Endothelial cell (in vitro differentiated cells): Measurements from ENCODE around the gene DGKB. TPM values are rescaled to one million over a fixed set of nuclear protein-coding genes. Genes with fewer than 3 reads are reported as not detected.

Source experiments
- DNase-seq: peaks from one replicate; pipeline ENCODE4 v3.0.0; 2021; ENCODE audit warnings: low spot score
- H3K27ac Mint-ChIP-seq: one replicate; pipeline ENCODE4 v1.8.0; 2021; ENCODE audit warnings: mixed read lengths, inconsistent platforms; ENCODE audit not compliant: unreplicated experiment
- H3K27me3 Mint-ChIP-seq: one replicate; pipeline ENCODE4 v1.8.0; 2021; ENCODE audit warnings: mild to moderate bottlenecking, moderate library complexity, mixed read lengths, inconsistent platforms; ENCODE audit not compliant: unreplicated experiment
- H3K36me3 Mint-ChIP-seq: one replicate; pipeline ENCODE4 v1.8.0; 2021; ENCODE audit warnings: mild to moderate bottlenecking, low read depth, mixed read lengths, inconsistent platforms; ENCODE audit not compliant: unreplicated experiment
- H3K4me1 Mint-ChIP-seq: one replicate; pipeline ENCODE4 v1.8.0; 2021; ENCODE audit warnings: mild to moderate bottlenecking, mixed read lengths, inconsistent platforms; ENCODE audit not compliant: unreplicated experiment
- H3K4me3 Mint-ChIP-seq: one replicate; pipeline ENCODE4 v1.8.0; 2021; ENCODE audit warnings: mild to moderate bottlenecking, mixed read lengths, inconsistent platforms; ENCODE audit not compliant: unreplicated experiment
- H3K9me3 Mint-ChIP-seq: one replicate; pipeline ENCODE4 v1.8.0; 2021; ENCODE audit warnings: mixed read lengths, inconsistent platforms; ENCODE audit not compliant: unreplicated experiment
- total RNA-seq: library from RNA; stranded (reverse); fragmentation: NEBNext Ultra II Directional; extraction: Animal tissue kit (Norgen Biotek cat#: 25700); gene quantifications from one replicate; pipeline ENCODE4 v1.2.1, GENCODE V29; 2021; ENCODE audit not compliant: unreplicated experiment
- TF ChIP-seq, protein P1 (sequence below): fragments of 200-600 bp; sonication (generic); IDR thresholded peaks from one replicate; pipeline ENCODE4 v1.5.0; 2021; ENCODE audit warnings: antibody characterized with exemption; ENCODE audit not compliant: unreplicated experiment

DGKB gene
- total RNA-seq, 1 donor from 2014 or later: 0.46 TPM

DNA sequence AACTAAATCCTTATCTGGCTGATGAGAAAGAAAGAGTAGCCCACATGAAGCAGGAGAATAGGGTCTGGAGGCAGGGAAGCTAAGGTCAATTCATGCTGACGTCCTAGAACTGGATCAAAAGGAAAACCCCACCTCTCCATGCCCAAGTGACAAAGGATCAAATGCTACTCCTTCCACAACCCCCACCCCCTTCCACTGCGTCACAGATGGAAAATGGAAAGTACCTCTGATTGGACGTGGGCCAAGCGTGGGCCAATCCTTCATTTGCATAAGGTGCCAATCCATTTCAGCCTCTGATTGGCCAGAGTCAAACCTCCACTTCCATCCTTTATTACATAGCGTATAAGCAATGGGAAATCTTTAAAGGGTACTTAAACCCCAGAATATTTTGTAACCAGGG, 481.8 kb downstream of the DGKB start:
- TF ChIP-seq, protein P1, sequence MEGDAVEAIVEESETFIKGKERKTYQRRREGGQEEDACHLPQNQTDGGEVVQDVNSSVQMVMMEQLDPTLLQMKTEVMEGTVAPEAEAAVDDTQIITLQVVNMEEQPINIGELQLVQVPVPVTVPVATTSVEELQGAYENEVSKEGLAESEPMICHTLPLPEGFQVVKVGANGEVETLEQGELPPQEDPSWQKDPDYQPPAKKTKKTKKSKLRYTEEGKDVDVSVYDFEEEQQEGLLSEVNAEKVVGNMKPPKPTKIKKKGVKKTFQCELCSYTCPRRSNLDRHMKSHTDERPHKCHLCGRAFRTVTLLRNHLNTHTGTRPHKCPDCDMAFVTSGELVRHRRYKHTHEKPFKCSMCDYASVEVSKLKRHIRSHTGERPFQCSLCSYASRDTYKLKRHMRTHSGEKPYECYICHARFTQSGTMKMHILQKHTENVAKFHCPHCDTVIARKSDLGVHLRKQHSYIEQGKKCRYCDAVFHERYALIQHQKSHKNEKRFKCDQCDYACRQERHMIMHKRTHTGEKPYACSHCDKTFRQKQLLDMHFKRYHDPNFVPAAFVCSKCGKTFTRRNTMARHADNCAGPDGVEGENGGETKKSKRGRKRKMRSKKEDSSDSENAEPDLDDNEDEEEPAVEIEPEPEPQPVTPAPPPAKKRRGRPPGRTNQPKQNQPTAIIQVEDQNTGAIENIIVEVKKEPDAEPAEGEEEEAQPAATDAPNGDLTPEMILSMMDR: no peak
- Mint-ChIP-seq H3K4me1 (no peaks in the 10 kb centered on the region), H3K27ac (no peak overlapping the region), H3K36me3 (no peaks in the 10 kb centered on the region), H3K27me3 (no peaks in the 10 kb centered on the region), H3K4me3 (no peak overlapping the region), H3K9me3 (no peaks in the 10 kb centered on the region)
- DNase-seq: no peak

DNA sequence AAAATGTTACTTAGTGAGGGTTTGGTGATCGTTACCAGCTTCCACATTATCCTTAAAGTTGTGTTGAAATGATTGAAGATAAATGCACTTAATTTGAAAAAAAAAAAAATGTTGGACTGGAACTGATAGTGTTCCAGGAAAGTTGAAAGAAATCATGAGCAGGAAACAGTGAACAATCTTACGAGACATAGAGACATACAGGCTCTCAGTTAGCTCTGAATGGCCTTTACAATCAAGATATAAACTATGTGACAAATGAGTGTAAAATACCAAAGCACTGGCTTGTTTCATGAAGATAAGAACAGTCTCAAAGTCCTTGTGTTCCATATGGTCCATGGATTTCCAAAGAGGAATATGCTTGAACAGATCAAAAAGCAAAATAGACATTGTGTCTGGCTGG, 483.0 kb downstream of the DGKB start:
- Mint-ChIP-seq H3K36me3 (no peaks in the 10 kb centered on the region), H3K4me3 (no peak overlapping the region), H3K9me3 (no peaks in the 10 kb centered on the region), H3K4me1 (no peaks in the 10 kb centered on the region), H3K27me3 (no peaks in the 10 kb centered on the region), H3K27ac (no peak overlapping the region)
- no peak for DNase-seq
- TF ChIP-seq, protein P1: no peak

DNA sequence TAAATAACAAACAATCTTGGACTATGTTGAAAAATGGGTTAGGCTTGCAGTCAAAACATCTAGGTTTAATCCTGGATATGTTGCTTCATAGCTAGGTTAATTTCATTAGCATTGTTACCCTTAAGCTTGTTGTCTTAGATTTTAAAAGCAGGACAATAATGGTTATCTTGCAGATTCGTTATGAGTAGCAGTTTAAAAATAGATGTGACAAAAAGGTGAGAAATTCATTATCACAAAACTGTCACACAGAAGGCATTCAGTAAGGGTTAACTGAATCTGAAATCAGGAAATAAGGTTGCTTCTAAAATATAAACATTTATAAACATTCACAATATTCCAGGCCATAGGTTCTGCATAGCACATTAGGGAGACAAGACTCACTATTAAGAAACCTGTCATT, 483.9 kb downstream of the DGKB start:
- no peak overlapping the region for H3K4me3 Mint-ChIP-seq
- no peak for DNase-seq
- H3K27ac Mint-ChIP-seq: no peak overlapping the region
- no peaks in the 10 kb centered on the region for H3K27me3 Mint-ChIP-seq
- no peaks in the 10 kb centered on the region for H3K4me1 Mint-ChIP-seq
- no peaks in the 10 kb centered on the region for H3K9me3 Mint-ChIP-seq
- TF ChIP-seq, protein P1: no peak
- H3K36me3 Mint-ChIP-seq: no peaks in the 10 kb centered on the region

DNA sequence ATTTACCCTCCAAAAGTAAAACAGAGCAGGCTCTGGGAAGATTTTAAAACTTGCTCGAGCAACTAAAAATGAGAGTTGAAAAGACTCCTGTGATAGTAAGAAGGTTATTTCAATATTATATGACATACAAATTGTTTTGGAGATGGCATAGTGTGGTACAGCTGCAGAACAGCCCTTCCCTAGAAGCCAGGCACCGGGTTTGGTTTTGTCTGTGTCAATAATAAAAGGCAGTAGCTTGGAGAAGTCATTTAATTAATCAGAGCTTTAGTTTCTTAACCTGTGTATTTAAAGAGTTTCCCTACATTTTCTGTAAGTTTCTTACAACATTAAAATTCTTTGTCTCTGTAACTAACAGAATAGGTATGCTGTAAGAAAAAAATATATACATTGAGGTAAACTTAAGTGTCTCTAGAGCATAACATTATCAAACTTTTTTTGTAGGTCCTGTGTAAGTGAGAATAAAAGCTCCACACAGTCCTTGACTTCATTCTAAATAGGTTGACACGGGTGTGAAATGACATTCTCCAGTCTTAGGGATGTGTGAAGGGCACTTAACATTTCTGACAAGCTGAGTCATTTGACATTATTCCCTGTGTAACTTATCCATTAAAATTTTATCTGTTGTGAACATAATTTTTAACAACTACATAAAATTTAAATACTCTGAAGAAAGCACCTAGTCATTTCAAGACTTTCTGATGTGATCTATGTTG, 488.1 kb downstream of the DGKB start:
- Mint-ChIP-seq H3K4me3 (no peak overlapping the region), H3K4me1 (no peaks in the 10 kb centered on the region), H3K9me3 (no peaks in the 10 kb centered on the region), H3K27ac (no peak overlapping the region), H3K27me3 (no peaks in the 10 kb centered on the region), H3K36me3 (no peaks in the 10 kb centered on the region)
- DNase-seq: no peak
- TF ChIP-seq, protein P1: no peak

DNA sequence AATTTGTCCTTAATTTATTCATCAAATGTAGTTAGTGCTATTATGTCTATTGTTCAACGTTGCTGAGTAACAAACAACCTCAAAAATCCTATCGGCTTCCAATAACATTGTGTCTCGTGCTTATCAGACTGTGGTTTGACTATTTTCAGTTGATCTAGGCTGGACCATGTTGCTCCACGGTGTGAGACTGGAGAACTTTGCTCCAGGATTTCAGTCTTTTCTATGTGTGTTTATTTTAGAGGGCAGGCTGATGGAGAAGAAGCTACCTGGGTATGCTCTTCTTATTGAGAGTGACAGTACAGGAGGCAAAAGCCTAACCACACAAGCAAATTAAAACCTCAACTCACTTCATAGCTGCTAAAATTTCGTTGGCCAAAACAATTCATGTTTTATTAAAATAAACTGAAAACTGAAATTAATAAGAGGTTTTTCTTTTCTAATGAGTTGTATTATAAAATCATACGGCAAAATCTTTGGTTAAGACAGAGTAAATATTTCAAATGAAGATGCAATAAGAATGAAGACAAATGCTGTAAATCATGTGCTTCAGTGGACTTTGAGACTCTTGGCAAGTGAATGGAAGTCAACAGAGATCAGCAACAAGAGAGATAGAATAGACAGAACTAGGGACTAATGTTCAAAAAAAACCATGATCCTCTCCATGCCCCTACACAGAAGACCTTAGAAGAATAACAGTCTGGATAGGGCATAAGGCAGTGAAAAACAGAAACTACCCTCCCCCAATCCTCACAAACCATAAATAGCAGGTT, 495.1 kb downstream of the DGKB start:
- Mint-ChIP-seq H3K27me3 (no peaks in the 10 kb centered on the region), H3K4me1 (no peaks in the 10 kb centered on the region), H3K36me3 (no peaks in the 10 kb centered on the region), H3K9me3 (no peaks in the 10 kb centered on the region), H3K4me3 (no peak overlapping the region), H3K27ac (no peak overlapping the region)
- DNase-seq: no peak
- TF ChIP-seq, protein P1: no peak
